Neural cell (in vitro differentiated cells): ENCODE measurements around the gene NEDD9.

Source experiments
- CTCF ChIP-seq: fragments of 450-650 bp; IDR thresholded peaks from 2 replicates; pipeline ENCODE4 v1.5.1; 2014; ENCODE audit warnings: antibody characterized with exemption, mild to moderate bottlenecking, moderate library complexity; ENCODE audit not compliant: poor library complexity, severe bottlenecking
- EP300 ChIP-seq: fragments of 450-650 bp; conservative IDR thresholded peaks from 2 replicates; pipeline ENCODE4 v1.6.1; 2014; ENCODE audit warnings: antibody characterized with exemption, mild to moderate bottlenecking, moderate library complexity; ENCODE audit not compliant: poor library complexity, severe bottlenecking
- EZH2 ChIP-seq: fragments of 200-600, 300-800 bp; shearing (Covaris generic), sonication (generic); IDR thresholded peaks from 2 replicates; pipeline ENCODE4 v1.6.1; 2014; ENCODE audit warnings: antibody characterized with exemption, low read length, borderline replicate concordance, mild to moderate bottlenecking; ENCODE audit not compliant: insufficient read depth, poor library complexity, severe bottlenecking
- MXI1 ChIP-seq: fragments of 450-650 bp; conservative IDR thresholded peaks from 2 replicates; pipeline ENCODE4 v1.6.1; 2014; ENCODE audit warnings: antibody characterized with exemption, mild to moderate bottlenecking; ENCODE audit not compliant: poor library complexity, severe bottlenecking
- POLR2AphosphoS5 ChIP-seq: IDR thresholded peaks from 2 replicates; pipeline ENCODE4 v1.6.1; 2012
- RAD21 ChIP-seq: fragments of 450-650 bp; conservative IDR thresholded peaks from 2 replicates; pipeline ENCODE4 v1.6.1; 2014; ENCODE audit warnings: antibody characterized with exemption, mild to moderate bottlenecking, moderate library complexity
- REST ChIP-seq: IDR thresholded peaks from 2 replicates; pipeline ENCODE4 v1.6.1; 2012; ENCODE audit warnings: borderline replicate concordance
- SMC3 ChIP-seq: fragments of 450-650 bp; conservative IDR thresholded peaks from 2 replicates; pipeline ENCODE4 v1.6.1; 2014; ENCODE audit warnings: antibody characterized with exemption, mild to moderate bottlenecking, moderate library complexity; ENCODE audit not compliant: poor library complexity
- TAF1 ChIP-seq: IDR thresholded peaks from 2 replicates; pipeline ENCODE4 v1.6.1; 2012; ENCODE audit warnings: low read depth

GRCh38 chr6:11263291-11263775 lies 30.9 kb upstream of the NEDD9 start:
- TF ChIP-seq CTCF (no peak), MXI1 (no peak), SMC3 (no peak), POLR2AphosphoS5 (no peak), REST (no peak), EP300 (no peak), TAF1 (no peak), RAD21 (no peak), EZH2 (no peak)
